Retina (tissue), 1 donor: ENCODE results near the gene PGK1.
"Not testable (repeated sequence)": the region's sequence is repeated elsewhere in the genome, so short reads cannot be mapped to it uniquely, and the experiment has no call there.

ENCODE experiments used
- DNase-seq: peaks from one replicate; pipeline ENCODE4 v3.0.0-alpha.2; 2016

PGK1 gene

DNA sequence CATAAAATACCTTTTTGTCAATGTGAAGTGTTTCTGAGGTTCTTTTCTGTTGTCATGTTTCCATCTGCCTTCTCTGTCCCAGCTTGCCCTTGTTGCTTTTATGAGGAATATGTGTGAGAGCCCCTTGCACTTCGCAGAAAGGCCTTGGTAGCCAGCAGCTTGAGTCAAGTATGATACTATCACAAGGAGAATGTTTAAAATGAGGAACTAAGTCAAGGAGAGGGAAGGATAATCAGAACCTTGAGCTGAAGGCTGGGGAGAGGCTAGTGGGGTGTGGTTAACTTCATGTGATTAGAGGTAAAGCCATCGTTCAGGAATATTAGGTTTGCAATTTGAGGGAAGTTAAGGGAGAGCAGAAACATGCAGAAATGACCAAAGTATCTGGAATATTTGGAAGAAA is 12.7 kb downstream of the PGK1 start:
- DNase-seq = no peak

DNA sequence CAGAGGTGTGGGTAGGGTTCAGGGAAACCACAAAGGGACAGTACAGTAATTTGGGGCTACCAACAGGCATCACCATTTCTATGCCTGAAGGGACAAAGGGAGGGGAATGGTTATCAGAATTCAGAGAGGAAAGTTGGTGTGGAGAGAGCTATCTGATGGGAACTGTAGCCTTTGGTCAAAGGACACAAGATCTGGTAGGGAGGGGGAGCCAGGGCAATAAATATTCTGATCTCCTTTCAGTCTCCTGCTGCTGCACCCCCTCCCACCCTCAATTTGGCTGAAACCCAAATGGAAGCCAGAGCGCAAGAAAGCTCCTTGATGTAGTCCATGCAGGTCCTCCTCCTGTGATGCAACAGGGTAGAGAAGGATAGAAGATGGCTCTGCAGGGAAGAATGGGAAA is 14.6 kb downstream of the PGK1 start:
- DNase-seq = no peak

DNA sequence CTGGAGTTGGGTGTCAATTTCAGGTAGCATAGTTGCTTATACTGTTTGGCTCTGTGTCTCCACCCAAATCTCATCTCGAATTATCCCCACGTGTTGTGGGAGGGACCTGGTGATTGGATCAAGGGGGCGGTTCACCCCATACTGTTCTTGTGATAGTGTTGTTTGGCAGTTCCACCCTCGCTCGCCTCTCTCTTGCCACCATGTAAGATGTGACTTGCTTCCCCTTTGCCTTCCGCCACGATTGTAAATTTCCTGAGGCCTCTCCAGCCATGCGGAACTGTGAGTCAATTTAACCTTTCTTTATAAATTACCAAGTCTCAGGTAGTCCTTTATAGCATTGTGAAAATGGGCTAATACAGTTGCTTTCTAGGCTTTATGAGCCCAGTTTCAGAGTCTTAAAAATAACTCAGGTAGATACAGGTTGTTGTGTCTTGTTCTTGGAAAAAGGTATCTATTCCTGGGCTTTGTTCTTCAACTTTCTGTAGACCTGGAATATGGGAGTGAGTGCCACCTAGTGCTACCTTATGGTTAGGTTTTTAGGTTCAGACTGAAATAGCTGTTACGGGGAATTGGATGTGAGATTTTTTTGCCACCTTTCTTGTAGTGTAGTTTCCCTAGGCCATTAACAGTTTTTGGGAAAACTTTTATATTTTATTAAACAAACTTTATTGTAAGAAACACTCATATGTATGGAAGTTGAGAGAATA is 15.6 kb downstream of the PGK1 start:
- DNase-seq = no peak

DNA sequence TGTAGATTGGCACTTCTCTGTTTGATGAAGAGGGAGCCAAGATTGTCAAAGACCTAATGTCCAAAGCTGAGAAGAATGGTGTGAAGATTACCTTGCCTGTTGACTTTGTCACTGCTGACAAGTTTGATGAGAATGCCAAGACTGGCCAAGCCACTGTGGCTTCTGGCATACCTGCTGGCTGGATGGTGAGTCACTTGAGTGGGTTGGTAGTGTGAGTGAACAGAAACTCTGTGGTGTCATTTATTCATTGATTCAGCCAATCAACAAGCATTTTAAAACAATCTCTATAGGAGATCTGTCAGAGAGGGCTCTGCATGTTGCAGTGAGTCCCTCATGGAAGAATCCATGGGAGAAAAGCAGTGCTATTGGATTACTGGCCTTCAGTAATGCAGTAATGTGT is 19.1 kb downstream of the PGK1 start:
- no peak for DNase-seq

DNA sequence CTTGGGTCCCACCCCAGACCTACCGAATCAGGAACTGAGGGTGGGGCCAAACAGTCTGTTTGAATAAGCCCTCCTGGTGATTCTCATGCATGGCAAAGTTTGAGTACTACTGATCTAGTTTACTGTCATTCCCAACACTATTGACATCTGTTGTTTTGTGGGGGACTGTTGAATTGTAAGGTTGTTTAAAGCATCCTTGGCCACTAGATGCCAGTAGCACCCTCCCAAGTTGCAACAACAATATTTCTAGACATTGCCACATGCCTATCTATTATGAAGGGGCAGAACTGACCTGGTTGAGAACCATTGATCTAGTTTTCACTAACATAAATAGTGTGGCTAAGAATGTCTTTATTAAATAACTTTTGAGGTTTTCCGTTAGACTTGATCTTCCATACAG is 20.3 kb downstream of the PGK1 start:
- no peak for DNase-seq

DNA sequence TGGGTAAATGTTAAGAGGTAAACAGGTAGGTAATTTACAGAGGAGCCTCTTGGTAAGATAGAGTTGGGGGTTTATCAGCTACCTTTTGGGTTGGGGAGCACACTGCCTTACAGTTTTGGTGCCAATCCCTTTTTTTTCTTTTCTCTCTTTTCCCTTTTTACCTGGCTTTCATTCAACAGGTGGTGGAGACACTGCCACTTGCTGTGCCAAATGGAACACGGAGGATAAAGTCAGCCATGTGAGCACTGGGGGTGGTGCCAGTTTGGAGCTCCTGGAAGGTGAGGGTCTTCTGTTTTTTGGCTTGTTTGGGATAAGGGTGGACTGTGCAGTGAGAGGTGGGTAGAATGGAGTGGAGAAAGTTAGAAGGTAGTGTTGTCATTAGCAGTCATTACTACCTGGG is 21.1 kb downstream of the PGK1 start:
- no peak for DNase-seq

DNA sequence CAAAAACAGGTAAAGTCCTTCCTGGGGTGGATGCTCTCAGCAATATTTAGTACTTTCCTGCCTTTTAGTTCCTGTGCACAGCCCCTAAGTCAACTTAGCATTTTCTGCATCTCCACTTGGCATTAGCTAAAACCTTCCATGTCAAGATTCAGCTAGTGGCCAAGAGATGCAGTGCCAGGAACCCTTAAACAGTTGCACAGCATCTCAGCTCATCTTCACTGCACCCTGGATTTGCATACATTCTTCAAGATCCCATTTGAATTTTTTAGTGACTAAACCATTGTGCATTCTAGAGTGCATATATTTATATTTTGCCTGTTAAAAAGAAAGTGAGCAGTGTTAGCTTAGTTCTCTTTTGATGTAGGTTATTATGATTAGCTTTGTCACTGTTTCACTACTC is 21.7 kb downstream of the PGK1 start:
- DNase-seq = not testable (repeated sequence)

DNA sequence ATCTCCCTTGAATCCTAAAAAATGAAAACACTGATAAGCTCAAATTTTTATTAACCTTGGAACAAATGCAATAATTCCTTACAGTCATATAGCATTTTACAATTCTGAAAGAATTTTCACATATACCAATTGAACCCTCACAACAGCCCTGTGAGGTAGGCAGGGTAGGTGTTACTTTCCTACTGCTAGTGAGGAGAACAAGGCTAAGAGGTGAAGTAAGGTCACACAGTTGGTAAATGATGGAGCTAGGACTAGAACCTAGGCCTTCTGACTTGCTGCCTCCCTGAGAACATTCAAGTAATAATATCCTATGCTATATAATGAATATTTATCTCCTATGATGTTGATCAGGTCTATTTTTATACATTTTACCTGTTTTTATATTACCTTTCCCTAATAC is 25.7 kb downstream of the PGK1 start:
- no peak for DNase-seq

DNA sequence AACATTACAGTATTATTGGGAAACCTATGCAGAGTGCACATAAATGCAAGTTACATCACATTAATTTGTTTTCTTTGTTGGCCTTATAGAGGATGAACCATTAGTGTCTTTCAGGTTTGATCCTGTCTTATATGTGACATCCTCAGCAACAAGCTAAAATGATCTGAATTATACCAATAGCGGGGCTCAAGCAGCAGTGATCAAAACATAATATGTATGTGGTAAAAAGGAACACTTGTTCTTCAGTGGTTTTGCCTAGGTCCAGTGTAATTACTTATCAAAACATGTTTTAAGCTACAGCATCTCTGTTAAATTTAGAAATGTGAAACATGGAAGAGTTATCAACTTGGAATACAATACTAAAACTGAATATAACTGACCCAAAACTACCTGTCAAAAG is 26.3 kb downstream of the PGK1 start:
- DNase-seq = no peak

DNA sequence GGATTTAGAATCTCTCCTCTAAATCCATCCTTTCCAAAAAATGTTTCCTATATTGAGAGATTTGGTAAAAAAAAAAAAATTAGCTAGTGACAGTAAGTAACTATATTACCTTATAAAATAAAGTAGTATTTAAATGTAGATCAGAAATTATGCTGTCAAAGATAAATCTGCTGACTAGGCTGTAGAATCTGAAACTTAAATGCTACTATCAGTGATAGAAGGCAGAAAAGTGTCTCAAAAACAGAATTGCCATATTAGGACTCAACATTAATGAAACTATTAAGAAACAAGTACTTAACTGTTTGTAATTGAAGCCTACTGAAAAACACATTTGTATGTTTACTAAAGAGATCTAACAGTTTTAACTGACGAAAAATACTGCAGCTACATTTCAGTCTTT is 27.1 kb downstream of the PGK1 start:
- DNase-seq = no peak

DNA sequence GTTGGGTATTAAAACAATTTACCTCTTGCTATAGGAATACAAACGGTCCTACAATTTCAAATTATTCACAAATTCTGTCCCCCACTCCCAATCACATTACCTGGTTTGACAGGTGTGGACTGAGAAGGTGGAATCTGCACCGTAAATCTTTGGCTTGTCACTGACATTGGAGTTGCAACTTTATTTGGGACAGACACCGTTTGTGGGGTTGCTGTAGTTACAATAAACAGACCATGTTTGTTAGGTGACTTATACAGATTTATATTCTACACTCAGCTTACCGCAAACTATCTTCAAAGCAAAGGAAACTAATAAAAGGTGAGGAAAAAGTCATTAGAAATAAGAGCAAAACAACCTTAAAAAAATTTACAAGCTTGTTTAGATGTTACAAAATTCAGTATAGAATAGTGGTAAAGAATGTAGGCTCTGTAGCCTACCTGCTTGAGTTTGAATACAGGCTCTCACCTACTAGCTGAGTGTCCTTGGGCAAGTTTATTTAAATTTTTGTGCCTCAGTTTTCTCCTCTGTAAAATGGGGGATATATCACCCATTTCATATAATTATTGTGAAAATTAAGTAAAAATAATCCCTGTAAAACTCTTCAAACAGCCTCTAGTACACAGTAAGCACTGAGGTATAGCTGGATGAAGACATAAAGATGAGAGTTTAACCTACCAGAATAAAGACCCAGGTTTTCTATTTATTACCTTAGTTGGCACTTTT is 29.4 kb downstream of the PGK1 start:
- DNase-seq = no peak

DNA sequence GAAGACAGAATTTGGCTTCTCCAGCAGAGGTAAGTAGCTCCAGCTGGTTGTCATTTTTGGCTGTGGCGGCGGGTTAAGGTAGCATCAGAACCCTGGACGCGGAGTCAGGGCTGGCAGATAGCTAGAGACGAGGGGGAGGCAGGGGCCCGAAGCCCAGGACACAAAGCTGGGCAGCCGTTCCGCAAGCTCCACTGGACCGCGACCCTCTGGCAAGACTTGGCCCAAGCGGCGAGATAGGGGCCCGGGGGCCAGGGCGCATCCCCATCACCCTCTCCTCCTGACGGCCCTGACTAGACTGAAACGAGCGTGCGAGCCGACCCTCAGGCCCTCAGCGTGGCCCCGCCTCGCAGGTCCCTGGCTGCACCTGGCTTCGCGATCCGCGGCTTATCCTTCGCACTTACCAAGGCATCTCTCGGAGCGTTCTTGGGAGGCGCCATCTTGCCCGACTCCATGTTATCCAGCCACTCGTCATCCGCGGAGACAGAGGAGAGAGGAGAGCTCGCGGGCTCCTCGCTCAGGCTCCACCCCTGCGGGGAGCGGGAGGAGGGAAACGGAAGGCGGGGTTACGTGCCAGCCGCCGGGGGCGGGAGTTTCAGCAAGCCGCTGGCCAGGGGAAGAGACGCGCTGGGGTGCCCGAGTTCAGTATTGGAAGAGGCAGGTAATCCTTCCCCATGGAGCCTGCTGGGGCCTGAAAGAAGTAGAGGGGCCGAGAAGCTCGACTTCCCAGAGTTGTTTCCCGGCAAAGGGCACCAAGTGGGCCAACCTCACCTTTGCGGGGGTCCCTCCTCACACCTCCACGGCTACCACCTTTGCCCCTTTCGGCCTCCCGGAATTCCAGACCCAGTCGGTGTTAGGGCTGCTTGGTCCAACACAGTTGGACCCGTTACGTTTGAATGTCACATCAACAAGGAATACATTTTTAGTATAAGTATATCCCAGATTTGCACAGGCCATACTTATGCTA is 35.4 kb downstream of the PGK1 start, which contains the start of gene TAF9B:
Gene TAF9B (minus strand): TSS at position 491 of the 964 bp plus-strand sequence. CDS start 39 bp downstream, at position 452.
- DNase-seq = peak; percentile 86

DNA sequence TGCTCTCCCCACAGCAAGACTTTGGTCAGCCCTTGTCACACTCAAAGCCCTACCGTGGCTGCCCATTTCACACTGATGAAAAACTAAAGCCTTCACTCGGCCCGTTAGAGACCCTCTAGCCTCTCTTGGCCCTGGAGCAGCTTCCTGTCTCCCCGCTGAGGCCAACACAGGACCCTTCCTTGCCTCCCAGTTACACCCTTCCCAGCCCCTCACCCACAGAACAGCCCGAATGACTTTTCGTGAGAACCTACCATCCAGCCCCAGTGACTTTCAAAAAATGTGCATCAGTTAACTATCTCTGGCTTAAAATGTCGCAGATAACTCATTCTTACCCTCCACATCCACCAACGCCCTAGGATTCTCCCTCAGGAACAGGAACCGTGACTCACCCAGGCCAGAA is 36.2 kb downstream of the PGK1 start:
- DNase-seq = no peak

DNA sequence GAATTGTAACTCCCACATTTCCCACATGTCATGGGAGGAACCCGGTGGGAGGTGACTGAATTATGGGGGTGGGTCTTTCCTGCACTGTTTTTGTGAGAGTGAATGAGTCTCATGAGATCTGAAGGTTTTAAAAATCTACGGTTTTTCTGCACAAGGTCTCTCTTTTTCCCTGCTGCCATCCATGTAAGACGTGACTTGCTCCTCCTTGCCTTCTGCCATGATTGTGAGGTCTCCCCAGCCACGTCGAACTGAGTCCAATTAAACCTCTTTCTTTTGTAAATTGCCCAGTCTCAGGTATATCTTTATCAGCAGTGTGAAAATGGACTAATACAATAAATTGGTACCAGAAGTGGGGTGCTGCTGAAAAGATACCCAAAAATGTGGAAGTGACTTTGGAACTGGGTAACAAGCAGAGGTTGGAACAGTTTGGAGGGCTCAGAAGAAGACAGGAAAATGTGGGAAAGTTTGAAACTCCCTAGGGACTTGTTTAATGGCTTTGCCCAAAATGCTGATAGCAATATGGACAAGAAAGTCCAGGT is 43.0 kb downstream of the PGK1 start:
- DNase-seq = not testable (repeated sequence)

DNA sequence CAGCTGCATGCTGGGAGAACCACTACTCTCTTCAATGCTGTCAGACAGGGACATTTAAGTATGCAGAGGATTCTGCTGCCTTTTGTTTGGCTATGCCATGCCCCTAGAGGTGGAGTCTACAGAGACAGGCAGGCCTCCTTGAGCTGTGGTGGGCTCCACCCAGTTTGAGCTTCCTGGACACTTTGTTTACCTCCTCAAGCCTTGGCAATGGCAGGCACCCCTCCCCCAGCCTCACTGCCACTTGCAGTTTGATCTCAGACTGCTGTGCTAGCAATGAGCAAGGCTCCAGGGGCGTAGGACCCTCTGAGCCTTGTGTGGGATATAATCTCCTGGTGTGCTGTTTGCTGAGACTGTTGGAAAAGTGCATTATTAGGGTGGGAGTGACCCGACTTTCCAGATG is 53.3 kb downstream of the PGK1 start:
- not testable (repeated sequence) for DNase-seq

DNA sequence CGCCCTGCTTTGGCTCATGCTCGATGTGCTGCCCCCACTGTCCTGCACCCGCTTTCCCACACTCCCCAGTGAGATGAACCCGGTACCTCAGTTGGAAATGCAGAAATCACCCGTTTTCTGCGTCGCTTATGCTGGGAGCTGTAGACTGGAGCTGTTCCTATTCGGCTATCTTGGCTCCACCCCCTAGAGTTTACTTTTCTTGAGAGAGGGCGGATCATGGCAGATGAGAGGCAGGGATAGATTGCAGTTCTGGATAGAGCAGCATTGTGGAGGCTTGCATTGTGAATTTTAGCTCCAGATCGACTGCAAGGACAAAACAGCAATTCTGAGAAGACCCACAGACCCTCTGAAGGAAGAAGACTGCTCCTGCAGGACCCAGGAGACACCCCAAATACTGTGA is 53.8 kb downstream of the PGK1 start:
- not testable (repeated sequence) for DNase-seq

DNA sequence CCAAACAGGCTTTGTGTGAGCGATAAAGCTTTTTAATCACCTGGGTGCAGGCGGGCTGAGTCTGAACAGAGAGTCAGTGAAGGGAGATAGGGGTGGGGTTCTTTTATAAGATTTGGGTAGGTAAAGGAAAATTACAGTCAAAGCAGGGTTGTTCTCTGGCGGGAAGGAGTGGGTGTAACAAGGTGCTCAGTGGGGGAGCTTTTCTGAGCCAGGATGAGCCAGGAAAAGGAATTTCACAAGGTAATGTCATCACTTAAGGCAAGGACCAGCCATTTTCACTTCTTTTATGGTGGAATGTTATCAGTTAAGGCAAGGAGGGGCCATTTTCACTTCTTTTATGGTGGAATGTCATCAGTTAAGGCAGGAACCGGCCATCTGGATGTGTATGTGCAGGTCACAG is 56.7 kb downstream of the PGK1 start:
- DNase-seq = not testable (repeated sequence)

DNA sequence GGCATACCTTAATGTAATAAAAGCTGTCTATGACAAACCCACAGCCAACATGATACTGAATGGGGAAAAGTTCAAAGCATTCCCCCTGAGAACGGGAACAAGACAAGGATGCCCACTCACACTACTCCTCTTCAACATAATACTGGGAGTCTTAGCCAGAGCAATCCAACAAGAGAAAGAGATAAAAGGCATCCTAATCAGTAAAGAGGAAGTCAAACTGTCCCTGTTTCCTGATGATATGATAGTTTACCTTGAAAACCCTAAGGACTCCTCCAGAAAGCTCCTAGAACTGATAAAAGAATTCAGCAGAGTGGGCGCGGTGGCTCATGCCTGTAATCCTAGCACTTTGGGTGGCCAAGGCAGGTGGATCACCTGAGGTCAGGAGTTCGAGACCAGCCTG is 59.1 kb downstream of the PGK1 start:
- DNase-seq = not testable (repeated sequence)

DNA sequence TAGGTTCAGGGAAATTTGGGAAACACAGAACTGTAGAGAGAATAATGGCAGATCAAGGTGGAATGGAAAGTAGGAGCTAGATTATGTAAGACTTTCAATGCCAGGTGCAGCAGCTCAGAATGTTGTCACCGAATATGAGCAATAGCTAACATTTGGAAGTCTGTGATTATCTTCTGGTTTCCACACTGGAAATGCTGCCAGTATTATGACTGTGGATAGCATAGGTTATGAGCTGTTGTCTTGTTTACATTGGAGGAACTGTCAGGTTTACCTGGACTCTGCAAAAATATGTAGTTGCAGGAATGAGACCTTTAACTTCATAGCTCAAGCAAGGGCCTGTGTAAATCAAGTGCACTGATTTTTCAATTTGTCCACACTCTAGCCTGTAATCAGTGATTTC is 61.4 kb downstream of the PGK1 start:
- no peak for DNase-seq

DNA sequence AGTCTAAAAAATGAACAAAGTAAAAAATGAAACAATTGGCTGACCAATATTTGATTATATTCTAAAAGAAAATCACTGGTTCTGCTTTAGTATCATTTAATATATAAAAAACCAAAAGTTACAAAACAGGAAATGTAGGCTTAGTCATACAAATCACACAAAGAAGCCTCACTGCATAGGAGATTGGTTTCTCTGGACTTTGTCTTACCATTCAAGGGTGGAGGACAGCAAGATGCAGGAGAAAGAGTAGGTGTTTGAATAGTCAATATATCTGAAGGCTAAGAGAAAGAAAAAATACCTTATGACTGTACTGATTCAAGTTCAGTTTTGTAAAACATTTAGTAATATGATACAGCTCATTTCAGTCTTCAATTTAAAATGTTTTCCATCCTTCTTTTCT is 64.0 kb downstream of the PGK1 start:
- DNase-seq = no peak
